ENCODE data around the gene CEP250. TPM values are rescaled to one million over a fixed set of nuclear protein-coding genes. Genes with fewer than 3 reads are reported as not detected.

CEP250 gene
- total RNA-seq, 1 experiment from 2014 or later, result 56.6 TPM

DNA sequence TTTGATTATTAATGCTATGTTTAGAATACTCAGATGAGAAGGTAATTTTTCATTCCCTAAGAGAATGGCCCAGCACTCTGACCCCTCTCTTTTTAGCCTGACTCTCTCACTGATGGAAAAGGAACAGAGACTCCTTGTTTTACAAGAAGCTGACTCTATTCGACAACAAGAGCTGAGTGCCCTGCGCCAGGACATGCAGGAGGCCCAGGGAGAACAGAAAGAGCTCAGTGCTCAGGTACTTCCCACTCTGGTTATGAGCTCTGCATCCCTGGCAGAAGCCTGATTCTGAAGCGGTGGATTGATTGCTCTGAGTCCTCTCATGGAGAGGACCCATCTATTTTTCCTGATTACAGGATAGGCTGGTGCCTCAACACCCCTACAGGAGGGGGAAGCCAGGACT lies 41.1 kb downstream of the CEP250 start:
- no TSS peak for BruUV-seq (replicated peaks)
- no peak overlapping the region for H3K4me3 ChIP-seq (ENCODE audit: low read depth, low read length, poor library complexity, severe bottlenecking)
- POLR2A ChIA-PET (ENCODE audit: low non-redundant PET), result no interaction called here
- no peaks in the 10 kb centered on the region for H3K4me1 ChIP-seq (ENCODE audit: insufficient read depth, low read length, poor library complexity, severe bottlenecking)
- no peak overlapping the region for H3K27ac ChIP-seq (ENCODE audit: low read depth, low read length, poor library complexity, severe bottlenecking)
- CTCF ChIA-PET, result no interaction called here
- intact Hi-C loops (cut with micrococcal nuclease; ENCODE audit: unreplicated experiment), result no loop called here
- peaks cover 80% of the 10 kb centered on the region for H3K36me3 ChIP-seq (ENCODE audit: insufficient read depth, low read length, poor library complexity, severe bottlenecking)
- H3K27me3 ChIP-seq (replicated peaks; ENCODE audit: insufficient read depth, low read depth, low read length, poor library complexity), result no peaks in the 10 kb centered on the region
- TF ChIP-seq EZH2 (IDR thresholded peaks at IDR 0.05; ENCODE audit: borderline replicate concordance, low read depth, low read length, poor library complexity, severe bottlenecking), result no peak
- DNase-seq (ENCODE audit: low spot score), result no peak
- H3K9me3 ChIP-seq (ENCODE audit: low read depth, low read length, poor library complexity, severe bottlenecking), result no peaks in the 10 kb centered on the region

DNA sequence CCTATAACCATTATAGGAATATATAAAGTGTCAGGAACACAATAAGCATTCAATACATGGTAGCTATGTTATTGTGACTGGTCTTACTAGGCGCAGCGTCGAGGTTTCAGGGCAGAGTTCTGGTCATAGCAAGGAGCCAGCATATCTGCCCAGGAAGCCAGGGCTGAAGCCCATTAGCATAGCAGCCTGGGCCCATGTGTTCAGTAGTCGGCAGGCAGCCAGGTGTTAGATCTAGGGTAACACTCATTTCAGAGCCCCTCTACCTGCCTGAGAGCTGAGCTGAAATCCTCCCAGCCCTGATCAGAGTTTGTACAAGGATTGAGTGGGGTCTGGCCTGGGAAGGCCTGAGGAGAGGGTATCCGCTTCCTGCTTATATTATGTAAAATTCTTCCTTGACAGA lies 41.9 kb downstream of the CEP250 start:
- ChIA-PET CTCF (no interaction called here), POLR2A (ENCODE audit: low non-redundant PET) (no interaction called here)
- no TSS peak for BruUV-seq (replicated peaks)
- peaks cover 75% of the 10 kb centered on the region for H3K36me3 ChIP-seq (ENCODE audit: insufficient read depth, low read length, poor library complexity, severe bottlenecking)
- no peaks in the 10 kb centered on the region for H3K4me1 ChIP-seq (ENCODE audit: insufficient read depth, low read length, poor library complexity, severe bottlenecking)
- H3K27me3 ChIP-seq (replicated peaks; ENCODE audit: insufficient read depth, low read depth, low read length, poor library complexity), result no peaks in the 10 kb centered on the region
- no peak overlapping the region for H3K4me3 ChIP-seq (ENCODE audit: low read depth, low read length, poor library complexity, severe bottlenecking)
- H3K27ac ChIP-seq (ENCODE audit: low read depth, low read length, poor library complexity, severe bottlenecking), result no peak overlapping the region
- no peaks in the 10 kb centered on the region for H3K9me3 ChIP-seq (ENCODE audit: low read depth, low read length, poor library complexity, severe bottlenecking)
- TF ChIP-seq EZH2 (IDR thresholded peaks at IDR 0.05; ENCODE audit: borderline replicate concordance, low read depth, low read length, poor library complexity, severe bottlenecking), result no peak
- TF ChIP-seq, protein P1, sequence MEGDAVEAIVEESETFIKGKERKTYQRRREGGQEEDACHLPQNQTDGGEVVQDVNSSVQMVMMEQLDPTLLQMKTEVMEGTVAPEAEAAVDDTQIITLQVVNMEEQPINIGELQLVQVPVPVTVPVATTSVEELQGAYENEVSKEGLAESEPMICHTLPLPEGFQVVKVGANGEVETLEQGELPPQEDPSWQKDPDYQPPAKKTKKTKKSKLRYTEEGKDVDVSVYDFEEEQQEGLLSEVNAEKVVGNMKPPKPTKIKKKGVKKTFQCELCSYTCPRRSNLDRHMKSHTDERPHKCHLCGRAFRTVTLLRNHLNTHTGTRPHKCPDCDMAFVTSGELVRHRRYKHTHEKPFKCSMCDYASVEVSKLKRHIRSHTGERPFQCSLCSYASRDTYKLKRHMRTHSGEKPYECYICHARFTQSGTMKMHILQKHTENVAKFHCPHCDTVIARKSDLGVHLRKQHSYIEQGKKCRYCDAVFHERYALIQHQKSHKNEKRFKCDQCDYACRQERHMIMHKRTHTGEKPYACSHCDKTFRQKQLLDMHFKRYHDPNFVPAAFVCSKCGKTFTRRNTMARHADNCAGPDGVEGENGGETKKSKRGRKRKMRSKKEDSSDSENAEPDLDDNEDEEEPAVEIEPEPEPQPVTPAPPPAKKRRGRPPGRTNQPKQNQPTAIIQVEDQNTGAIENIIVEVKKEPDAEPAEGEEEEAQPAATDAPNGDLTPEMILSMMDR (conservative IDR thresholded peaks at IDR 0.05; ENCODE audit: low read depth, low read length), result no peak
- DNase-seq (ENCODE audit: low spot score), result no peak
- intact Hi-C loops (cut with micrococcal nuclease; ENCODE audit: unreplicated experiment), result no loop called here

DNA sequence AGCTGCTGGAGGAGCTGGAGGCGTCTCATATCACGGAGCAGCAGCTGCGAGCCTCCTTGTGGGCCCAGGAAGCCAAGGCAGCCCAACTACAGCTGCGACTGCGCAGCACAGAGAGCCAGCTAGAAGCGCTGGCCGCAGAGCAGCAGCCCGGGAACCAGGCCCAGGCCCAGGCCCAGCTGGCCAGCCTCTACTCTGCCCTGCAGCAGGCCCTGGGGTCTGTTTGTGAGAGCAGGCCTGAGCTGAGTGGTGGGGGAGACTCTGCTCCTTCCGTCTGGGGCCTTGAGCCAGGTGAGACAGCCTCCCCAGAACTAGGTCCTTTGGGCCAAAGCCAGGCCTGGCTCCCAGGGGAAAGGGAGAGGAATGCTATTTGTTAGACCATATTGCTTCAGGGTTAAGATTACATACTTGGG lies 42.4 kb downstream of the CEP250 start:
- H3K36me3 ChIP-seq (ENCODE audit: insufficient read depth, low read length, poor library complexity, severe bottlenecking), result peaks cover 77% of the 10 kb centered on the region
- no peaks in the 10 kb centered on the region for H3K9me3 ChIP-seq (ENCODE audit: low read depth, low read length, poor library complexity, severe bottlenecking)
- intact Hi-C loops (cut with micrococcal nuclease; ENCODE audit: unreplicated experiment), result no loop called here
- H3K4me3 ChIP-seq (ENCODE audit: low read depth, low read length, poor library complexity, severe bottlenecking), result no peak overlapping the region
- H3K27me3 ChIP-seq (replicated peaks; ENCODE audit: insufficient read depth, low read depth, low read length, poor library complexity), result no peaks in the 10 kb centered on the region
- no peak overlapping the region for H3K27ac ChIP-seq (ENCODE audit: low read depth, low read length, poor library complexity, severe bottlenecking)
- POLR2A ChIA-PET (ENCODE audit: low non-redundant PET), result no interaction called here
- no peaks in the 10 kb centered on the region for H3K4me1 ChIP-seq (ENCODE audit: insufficient read depth, low read length, poor library complexity, severe bottlenecking)
- no peak for TF ChIP-seq EZH2 (IDR thresholded peaks at IDR 0.05; ENCODE audit: borderline replicate concordance, low read depth, low read length, poor library complexity, severe bottlenecking)
- TF ChIP-seq, protein P1 (conservative IDR thresholded peaks at IDR 0.05; ENCODE audit: low read depth, low read length), result no peak
- no TSS peak for BruUV-seq (replicated peaks)
- no peak for DNase-seq (ENCODE audit: low spot score)
- CTCF ChIA-PET, result interaction anchor here (0.6 kb wide), 1 partner anchor 1504 kb away, joined by 3 read pairs; no protein-coding TSS in a partner anchor

DNA sequence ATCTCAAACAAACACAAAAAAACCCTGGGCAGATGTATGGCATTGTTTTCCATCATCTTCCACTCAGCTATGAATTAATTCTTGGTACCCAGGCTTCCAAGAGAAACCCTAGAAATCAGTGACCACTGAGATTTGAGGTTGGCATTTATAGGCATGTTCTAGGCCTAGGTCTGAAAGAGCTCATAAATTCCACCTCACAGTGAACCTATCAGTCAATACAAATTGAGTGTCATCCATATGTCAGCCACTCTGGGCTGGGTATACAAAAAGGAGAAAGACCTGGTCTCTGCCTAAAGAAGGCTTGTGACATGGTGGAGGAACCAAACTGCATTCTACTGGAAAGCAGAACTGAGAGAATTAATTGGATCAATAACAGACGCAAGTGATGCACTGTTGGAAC lies 43.9 kb downstream of the CEP250 start:
- POLR2A ChIA-PET (ENCODE audit: low non-redundant PET), result no interaction called here

More for the DNA sequence above, 43.9 kb downstream of the CEP250 start:
- TF ChIP-seq EZH2 (IDR thresholded peaks at IDR 0.05; ENCODE audit: borderline replicate concordance, low read depth, low read length, poor library complexity, severe bottlenecking), result no peak
- TF ChIP-seq, protein P1 (conservative IDR thresholded peaks at IDR 0.05; ENCODE audit: low read depth, low read length), result no peak
- DNase-seq (ENCODE audit: low spot score), result no peak
- Histone ChIP-seq H3K36me3 (ENCODE audit: insufficient read depth, low read length, poor library complexity, severe bottlenecking) (peaks cover 73% of the 10 kb centered on the region), H3K9me3 (ENCODE audit: low read depth, low read length, poor library complexity, severe bottlenecking) (no peaks in the 10 kb centered on the region), H3K27ac (ENCODE audit: low read depth, low read length, poor library complexity, severe bottlenecking) (no peak overlapping the region), H3K4me3 (ENCODE audit: low read depth, low read length, poor library complexity, severe bottlenecking) (no peak overlapping the region), H3K27me3 (replicated peaks; ENCODE audit: insufficient read depth, low read depth, low read length, poor library complexity) (no peaks in the 10 kb centered on the region), H3K4me1 (ENCODE audit: insufficient read depth, low read length, poor library complexity, severe bottlenecking) (no peaks in the 10 kb centered on the region)
- intact Hi-C loops (cut with micrococcal nuclease; ENCODE audit: unreplicated experiment), result no loop called here
- no TSS peak for BruUV-seq (replicated peaks)
- CTCF ChIA-PET, result no interaction called here

Data from A673 (cell line).